GM18873 (cell line): Measurements from ENCODE around the gene USP24.

Experiments used
- ATAC-seq: cut with Tn5 transposase; IDR thresholded peaks from one replicate; pipeline ENCODE4 v1.9.1; 2021; ENCODE audit warnings: mild to moderate bottlenecking, moderate library complexity, moderate number of reproducible peaks; ENCODE audit not compliant: unreplicated experiment, low FRiP score

The USP24 gene

GRCh38 chr1:55167224-55167871, 47.8 kb downstream of the USP24 start:
- ATAC-seq, result no peak

GRCh38 chr1:55164906-55165305, 50.3 kb downstream of the USP24 start:
- no peak for ATAC-seq

GRCh38 chr1:55159571-55159970, 55.6 kb downstream of the USP24 start:
- no peak for ATAC-seq

GRCh38 chr1:55156608-55157007, 58.6 kb downstream of the USP24 start:
- no peak for ATAC-seq

GRCh38 chr1:55156093-55156492, 59.1 kb downstream of the USP24 start:
- ATAC-seq, result no peak

GRCh38 chr1:55155522-55155921, 59.6 kb downstream of the USP24 start:
- ATAC-seq, result no peak

- no peak for ATAC-seq
These were observed 60.5 kb downstream of the USP24 start for GRCh38 chr1:55154616-55155015.

GRCh38 chr1:55153031-55153430, 62.1 kb downstream of the USP24 start:
- ATAC-seq, result no peak

GRCh38 chr1:55150880-55151588, 64.1 kb downstream of the USP24 start:
- ATAC-seq, result no peak

GRCh38 chr1:55148676-55149075, 66.5 kb downstream of the USP24 start:
- ATAC-seq, result no peak

- no peak for ATAC-seq
These were observed 67.6 kb downstream of the USP24 start for GRCh38 chr1:55147524-55147923.

GRCh38 chr1:55146781-55147180, 68.4 kb downstream of the USP24 start:
- ATAC-seq, result no peak

- no peak for ATAC-seq
These were observed 70.3 kb downstream of the USP24 start for GRCh38 chr1:55144886-55145285.

GRCh38 chr1:55143684-55144083, 71.5 kb downstream of the USP24 start:
- no peak for ATAC-seq

GRCh38 chr1:55141295-55141893, 73.8 kb downstream of the USP24 start:
- no peak for ATAC-seq

GRCh38 chr1:55140546-55140983, 74.6 kb downstream of the USP24 start:
- ATAC-seq, result peak; percentile 68

- no peak for ATAC-seq
These were observed 75.0 kb downstream of the USP24 start for GRCh38 chr1:55140137-55140536.

GRCh38 chr1:55138823-55139222, 76.3 kb downstream of the USP24 start:
- no peak for ATAC-seq

- ATAC-seq, result no peak
These were observed 80.9 kb downstream of the USP24 start for GRCh38 chr1:55134152-55134808.

GRCh38 chr1:55131801-55132200, 83.4 kb downstream of the USP24 start:
- no peak for ATAC-seq

GRCh38 chr1:55131218-55131617, 83.9 kb downstream of the USP24 start:
- no peak for ATAC-seq
